ENCODE data around the gene ISL1.

Gene ISL1

GRCh38 chr5:51383131-51384121, at the start of gene ISL1:
Gene ISL1, plus strand, starts transcription at chr5:51383448. Its CDS starts 224 bp downstream, at chr5:51383672.
- DNase-seq (ENCODE audit: low read depth): peak; percentile 76

GRCh38 chr5:51336878-51337277, 46.4 kb upstream of the ISL1 start:
- no peak for DNase-seq (ENCODE audit: low read depth)

- DNase-seq (ENCODE audit: low read depth): peak; percentile 73
Measured at GRCh38 chr5:51345106-51345505, 38.1 kb upstream of the ISL1 start.

GRCh38 chr5:51347157-51347556, 36.1 kb upstream of the ISL1 start:
- DNase-seq (ENCODE audit: low read depth): no peak

GRCh38 chr5:51347704-51348103, 35.5 kb upstream of the ISL1 start:
- DNase-seq (ENCODE audit: low read depth): no peak

GRCh38 chr5:51371052-51371451, 12.2 kb upstream of the ISL1 start:
- DNase-seq (ENCODE audit: low read depth): no peak

GRCh38 chr5:51373880-51374523, 9.2 kb upstream of the ISL1 start:
- DNase-seq (ENCODE audit: low read depth): no peak

GRCh38 chr5:51375084-51375483, 8.2 kb upstream of the ISL1 start:
- DNase-seq (ENCODE audit: low read depth): no peak

GRCh38 chr5:51376509-51376908, 6.7 kb upstream of the ISL1 start:
- DNase-seq (ENCODE audit: low read depth): no peak

- no peak for DNase-seq (ENCODE audit: low read depth)
Measured at GRCh38 chr5:51377151-51378060, 5.8 kb upstream of the ISL1 start.

- no peak for DNase-seq (ENCODE audit: low read depth)
Measured at GRCh38 chr5:51378061-51378409, 5.2 kb upstream of the ISL1 start.

GRCh38 chr5:51378448-51379330, 4.6 kb upstream of the ISL1 start:
- no peak for DNase-seq (ENCODE audit: low read depth)

GRCh38 chr5:51379331-51379700, 3.9 kb upstream of the ISL1 start:
- no peak for DNase-seq (ENCODE audit: low read depth)

- no peak for DNase-seq (ENCODE audit: low read depth)
Measured at GRCh38 chr5:51380603-51381207, 2.5 kb upstream of the ISL1 start.

- no peak for DNase-seq (ENCODE audit: low read depth)
Measured at GRCh38 chr5:51381761-51382474, 1.3 kb upstream of the ISL1 start.

GRCh38 chr5:51382521-51383130, 622 bp upstream of the ISL1 start:
- no peak for DNase-seq (ENCODE audit: low read depth)

GRCh38 chr5:51384281-51384840, 1.1 kb downstream of the ISL1 start:
- DNase-seq (ENCODE audit: low read depth): no peak

GRCh38 chr5:51385216-51385615, 2.0 kb downstream of the ISL1 start:
- DNase-seq (ENCODE audit: low read depth): no peak
